DMS53 treated with DMSO at 0.1 percent for 48 hours (cell line): ENCODE measurements around the gene GSDMA.

Experiments used
- DNase-seq: peaks from one replicate; lab custom pipeline; 2025; ENCODE audit not compliant: unreplicated experiment; lab: John Stamatoyannopoulos, UW

Gene GSDMA

GRCh38 chr17:40021451-40021971 is 58.7 kb downstream of the GSDMA start:
- no peak for DNase-seq

DNA sequence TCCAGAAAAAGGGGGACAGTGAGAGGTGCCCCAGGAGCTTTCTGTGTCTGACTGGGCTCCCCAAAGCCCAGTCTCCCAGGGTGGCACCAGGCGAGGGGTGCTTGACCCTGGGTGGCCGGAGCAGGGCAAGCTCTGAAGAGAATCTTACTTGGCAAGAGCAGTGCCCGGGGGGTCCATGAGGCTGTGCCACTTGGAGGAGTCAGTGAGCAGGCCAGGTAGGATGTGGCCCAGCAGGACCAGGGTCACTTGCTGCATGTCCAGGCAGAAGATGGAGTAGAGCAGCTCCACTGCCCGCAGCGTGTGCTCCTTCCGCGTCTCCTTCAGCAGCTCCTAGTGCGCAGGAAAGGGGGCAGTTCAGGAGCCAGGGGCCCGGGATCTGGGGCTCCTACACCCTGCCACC is 59.7 kb downstream of the GSDMA start:
- DNase-seq = no peak

- DNase-seq = no peak
These were observed 60.2 kb downstream of the GSDMA start for GRCh38 chr17:40022961-40023541.

DNA sequence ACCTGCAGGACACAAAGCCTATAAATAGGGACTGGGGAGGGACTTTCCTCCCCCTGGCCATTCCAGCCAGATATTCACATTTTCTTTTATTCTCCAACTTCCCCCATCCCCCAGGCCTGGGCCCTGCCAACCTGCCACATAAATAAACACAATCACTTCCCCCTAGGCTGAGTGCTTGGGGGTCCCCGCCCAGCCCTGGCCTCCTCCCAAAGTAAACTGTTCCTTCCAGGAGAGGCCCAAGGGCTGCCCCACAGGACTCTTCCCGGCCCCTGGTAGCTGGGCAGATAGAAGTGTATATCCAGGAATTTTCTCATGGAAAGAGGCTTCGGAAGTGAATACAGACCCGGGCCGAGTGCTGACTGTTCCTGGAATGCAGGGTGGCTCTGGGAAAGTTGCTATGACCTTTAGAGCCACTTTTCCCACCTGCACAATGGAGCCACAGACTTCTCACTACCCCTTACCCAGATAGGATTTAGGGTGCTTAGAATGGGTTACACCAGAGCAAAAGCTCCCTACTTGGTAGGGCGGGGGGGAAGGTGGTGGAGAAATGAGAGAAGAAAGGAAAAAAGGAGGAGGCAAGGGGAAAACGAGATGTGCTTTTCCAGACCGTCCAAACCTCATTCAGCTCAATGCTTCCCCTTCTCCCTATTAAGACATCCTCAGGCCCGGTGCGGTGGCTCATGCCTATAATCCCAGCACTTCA is 60.9 kb downstream of the GSDMA start:
- DNase-seq = no peak

DNA sequence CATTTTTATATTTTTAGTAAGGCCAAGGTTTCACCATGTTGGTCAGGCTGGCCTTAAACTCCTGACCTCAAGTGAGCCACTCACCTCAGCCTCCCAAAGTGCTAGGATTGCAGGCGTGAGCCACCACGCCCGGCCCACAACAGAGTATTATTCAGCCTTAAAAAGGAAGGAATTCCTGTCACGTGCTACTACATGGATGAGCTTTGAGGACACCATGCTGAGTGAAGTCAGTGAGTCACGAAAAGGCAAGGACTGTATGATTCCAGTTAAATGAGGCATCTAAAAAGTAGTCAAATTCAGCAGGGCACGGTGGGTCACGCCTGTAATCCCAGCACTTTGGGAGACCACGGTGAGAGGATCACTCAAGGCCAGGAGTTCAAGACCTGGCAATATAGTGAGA is 62.1 kb downstream of the GSDMA start:
- DNase-seq = no peak

DNA sequence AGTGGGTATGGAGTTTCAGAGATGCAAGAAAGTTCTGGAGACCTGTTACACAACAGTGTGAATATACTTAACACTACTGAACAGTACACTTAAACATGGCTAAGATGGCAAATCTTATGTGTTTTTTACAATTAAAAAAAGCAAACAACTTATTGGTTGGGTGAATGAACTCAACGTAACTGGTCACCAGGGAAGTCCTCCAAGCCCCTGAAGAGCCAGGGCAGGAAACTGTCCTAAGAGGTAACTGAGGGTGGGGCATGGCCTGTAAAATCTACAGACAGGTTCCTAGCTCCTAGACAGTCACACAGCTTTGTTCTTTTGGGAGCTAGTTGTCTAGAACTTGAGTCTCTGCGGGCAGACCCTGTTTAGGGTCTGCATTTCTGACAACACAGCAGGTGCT is 62.8 kb downstream of the GSDMA start:
- DNase-seq = no peak

- DNase-seq = no peak
These were observed 63.4 kb downstream of the GSDMA start for GRCh38 chr17:40025991-40026815.

DNA sequence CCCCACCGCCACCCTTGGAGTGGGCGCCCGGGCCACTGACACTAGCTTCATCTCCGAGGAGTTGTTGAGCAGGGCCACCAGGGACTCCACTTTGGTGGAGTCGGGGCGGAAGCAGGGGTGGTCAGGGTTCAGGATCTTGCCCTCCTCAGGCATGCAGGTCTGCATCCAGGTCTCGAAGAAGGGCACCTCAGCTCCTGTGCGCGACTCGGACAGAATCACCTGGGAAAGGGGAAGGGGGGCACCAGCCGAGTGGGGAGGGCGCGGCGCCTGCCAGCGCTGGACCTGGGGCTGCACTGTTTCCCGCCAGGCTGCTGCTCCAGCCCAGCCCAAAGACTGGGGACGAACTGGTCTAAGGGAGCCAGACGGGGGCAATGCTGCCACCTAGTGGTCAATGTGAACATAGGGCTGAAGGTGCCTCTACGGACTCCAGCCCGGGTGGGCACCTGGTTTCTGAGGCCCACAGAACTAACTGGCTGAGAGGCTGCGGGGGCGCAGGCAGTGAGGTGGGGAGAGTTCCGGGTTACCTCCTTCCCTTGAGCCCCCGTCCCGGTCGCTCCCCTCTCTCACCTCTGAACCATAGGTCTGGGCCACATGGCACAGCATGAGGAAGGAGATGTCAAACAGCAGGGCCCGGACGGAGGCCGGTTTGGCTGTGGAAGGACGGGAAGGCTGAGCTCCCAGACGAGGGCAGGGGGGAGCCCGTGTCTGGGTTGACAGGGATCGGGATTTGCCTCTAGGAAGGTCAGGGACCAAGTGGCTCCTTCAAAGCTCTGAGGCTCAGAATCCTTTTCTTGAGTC is 64.2 kb downstream of the GSDMA start:
- DNase-seq = peak; percentile 19
